Right kidney (tissue), 1 donor: ENCODE data around the gene ZFP92.

Experiments
- DNase-seq: peaks from one replicate; pipeline ENCODE4 v3.0.0-alpha.2; 2016

The ZFP92 gene

GRCh38 chrX:153408871-153409351 lies 2.4 kb upstream of the ZFP92 start:
- DNase-seq, result no peak

- no peak for DNase-seq
Observed at GRCh38 chrX:153409414-153410101, 1.7 kb upstream of the ZFP92 start.

GRCh38 chrX:153410373-153410772 lies 899 bp upstream of the ZFP92 start:
- no peak for DNase-seq

GRCh38 chrX:153410888-153411254 lies 401 bp upstream of the ZFP92 start:
- no peak for DNase-seq

- no peak for DNase-seq
Observed at GRCh38 chrX:153411988-153412574, 809 bp downstream of the ZFP92 start.

GRCh38 chrX:153412746-153413720 lies 1.8 kb downstream of the ZFP92 start:
- no peak for DNase-seq

GRCh38 chrX:153413731-153414130 lies 2.5 kb downstream of the ZFP92 start:
- DNase-seq, result no peak

- no peak for DNase-seq
Observed at GRCh38 chrX:153414856-153415510, 3.7 kb downstream of the ZFP92 start.

GRCh38 chrX:153416781-153417450 lies 5.6 kb downstream of the ZFP92 start:
- no peak for DNase-seq

- DNase-seq, result no peak
Observed at GRCh38 chrX:153417637-153418036, 6.4 kb downstream of the ZFP92 start.

- DNase-seq, result no peak
Observed at GRCh38 chrX:153420851-153421599, 9.8 kb downstream of the ZFP92 start.

GRCh38 chrX:153421856-153422255 lies 10.6 kb downstream of the ZFP92 start:
- no peak for DNase-seq

GRCh38 chrX:153423652-153424051 lies 12.4 kb downstream of the ZFP92 start:
- no peak for DNase-seq

- DNase-seq, result no peak
Observed at GRCh38 chrX:153426204-153426603, 14.9 kb downstream of the ZFP92 start.

GRCh38 chrX:153430796-153431195 lies 19.5 kb downstream of the ZFP92 start:
- DNase-seq, result no peak

GRCh38 chrX:153433161-153433680 lies 21.9 kb downstream of the ZFP92 start:
- DNase-seq, result no peak

- DNase-seq, result no peak
Observed at GRCh38 chrX:153433781-153434285, 22.6 kb downstream of the ZFP92 start.

- no peak for DNase-seq
Observed at GRCh38 chrX:153434801-153435200, 23.5 kb downstream of the ZFP92 start.

GRCh38 chrX:153435845-153436244 lies 24.6 kb downstream of the ZFP92 start:
- no peak for DNase-seq

GRCh38 chrX:153438532-153438931 lies 27.3 kb downstream of the ZFP92 start:
- no peak for DNase-seq

- no peak for DNase-seq
Observed at GRCh38 chrX:153439977-153440376, 28.7 kb downstream of the ZFP92 start.
